Stomach (tissue), 4 donors: Measurements from ENCODE around the gene TUSC2.
"Not testable (repeated sequence)": the region's sequence is repeated elsewhere in the genome, so short reads cannot be mapped to it uniquely, and the experiment has no call there.

Experiments
- POLR2A ChIP-seq, 4 donors: fragments of 450-650 bp; IDR thresholded peaks; one replicate each; pipeline ENCODE4 v1.6.1; 2016; ENCODE audit warnings: antibody characterized with exemption in 4 of 4, control low read depth in 2 of 4, mild to moderate bottlenecking in 1 of 4, moderate library complexity in 1 of 4
- POLR2AphosphoS5 ChIP-seq, 3 donors: sonication (generic); formaldehyde crosslinking; IDR thresholded peaks; one replicate each; pipeline ENCODE4 v1.6.1; 2016; ENCODE audit warnings: antibody characterized with exemption in 3 of 3

DNA sequence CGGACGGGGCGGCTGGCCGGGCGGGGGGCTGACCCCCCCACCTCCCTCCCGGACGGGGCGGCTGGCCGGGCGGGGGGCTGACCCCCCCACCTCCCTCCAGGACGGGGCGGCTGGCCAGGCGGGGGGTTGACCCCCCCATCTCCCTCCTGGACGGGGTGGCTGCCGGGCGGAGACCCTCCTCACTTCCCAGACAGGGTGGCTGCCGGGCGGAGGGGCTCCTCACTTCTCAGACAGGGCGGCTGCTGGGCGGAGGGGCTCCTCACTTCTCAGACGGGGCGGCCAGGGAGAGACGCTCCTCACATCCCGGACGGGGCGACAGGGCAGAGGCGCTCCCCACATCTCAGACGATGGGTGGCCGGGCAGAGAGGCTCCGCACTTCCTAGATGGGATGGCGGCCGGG, 16.0 kb downstream of the TUSC2 start:
- not testable (repeated sequence) for TF ChIP-seq POLR2AphosphoS5, POLR2A (IDR thresholded peaks at IDR 0.05)
